OCI-LY1 (cell line): Measurements from ENCODE around the gene ITGAE.
A peak's percentile ranks its signal among the peaks of the same experiment; 100 is the strongest.

Experiments
- H2AFZ ChIP-seq: fragments of 200-600 bp; sonication (generic), shearing (Covaris generic); 2 replicates; pipeline ENCODE4 v1.6.0; 2014; ENCODE audit warnings: antibody characterized with exemption, mild to moderate bottlenecking, low read length
- H3F3A ChIP-seq: fragments of 200-600 bp; sonication (generic), shearing (Covaris generic); 2 replicates; pipeline ENCODE4 v1.6.0; 2014; ENCODE audit warnings: mild to moderate bottlenecking, antibody characterized with exemption, low read length, moderate library complexity; ENCODE audit not compliant: insufficient read depth
- H3K27ac ChIP-seq: fragments of 200-600 bp; sonication (generic); 2 replicates; pipeline ENCODE4 v1.5.1; 2014; ENCODE audit warnings: low read length, mixed run types, mild to moderate bottlenecking, low read depth; ENCODE audit not compliant: poor library complexity, severe bottlenecking
- H3K27me3 ChIP-seq: fragments of 200-600 bp; sonication (generic); 2 replicates; pipeline ENCODE4 v1.6.0; 2014; ENCODE audit warnings: antibody characterized with exemption, mild to moderate bottlenecking, low read length, moderate library complexity; ENCODE audit not compliant: insufficient read depth
- H3K36me3 ChIP-seq: fragments of 200-600 bp; sonication (generic); 2 replicates; pipeline ENCODE4 v1.6.1; 2014; ENCODE audit warnings: mild to moderate bottlenecking, antibody characterized with exemption, low read length, moderate library complexity, mixed read lengths; ENCODE audit not compliant: insufficient read depth
- H3K4me1 ChIP-seq: fragments of 200-600 bp; sonication (generic); 2 replicates; pipeline ENCODE4 v1.5.1; 2014; ENCODE audit warnings: mild to moderate bottlenecking, low read length, moderate library complexity; ENCODE audit not compliant: insufficient read depth, severe bottlenecking
- H3K4me2 ChIP-seq: fragments of 200-600 bp; sonication (generic), shearing (Covaris generic); 2 replicates; pipeline ENCODE4 v1.6.1; 2014; ENCODE audit warnings: low read length
- H3K4me3 ChIP-seq: fragments of 200-600 bp; sonication (generic); 2 replicates; pipeline ENCODE4 v1.5.1; 2014; ENCODE audit warnings: low read length, low read depth, mild to moderate bottlenecking, mixed read lengths; ENCODE audit not compliant: poor library complexity, severe bottlenecking
- H3K79me2 ChIP-seq: fragments of 200-600 bp; shearing (Covaris generic); 2 replicates; pipeline ENCODE4 v1.6.1; 2016; ENCODE audit warnings: mixed run types, low read length, mixed read lengths; ENCODE audit not compliant: insufficient read depth
- H3K9ac ChIP-seq: fragments of 200-600 bp; sonication (generic), shearing (Covaris generic); 2 replicates; pipeline ENCODE4 v1.6.1; 2014; ENCODE audit warnings: mild to moderate bottlenecking, low read length, mixed read lengths
- H3K9me2 ChIP-seq: fragments of 200-600 bp; sonication (generic), shearing (Covaris generic); 2 replicates; pipeline ENCODE4 v1.6.1; 2014; ENCODE audit warnings: low read depth, mild to moderate bottlenecking, low read length, mixed read lengths
- H3K9me3 ChIP-seq: fragments of 200-600 bp; shearing (Covaris generic); 2 replicates; pipeline ENCODE4 v1.6.1; 2014; ENCODE audit warnings: low read length, mixed read lengths
- H4K20me1 ChIP-seq: fragments of 200-600 bp; sonication (generic), shearing (Covaris generic); 2 replicates; pipeline ENCODE4 v1.6.0; 2016; ENCODE audit warnings: mild to moderate bottlenecking, low read length; ENCODE audit not compliant: insufficient read depth
- EZH2 ChIP-seq: fragments of 200-600 bp; sonication (generic), shearing (Covaris generic); IDR thresholded peaks from 2 replicates; pipeline ENCODE4 v1.8.0; 2017; ENCODE audit warnings: borderline replicate concordance, mixed run types, mild to moderate bottlenecking, antibody characterized with exemption, low read length, moderate library complexity, mixed read lengths
- TF ChIP-seq, protein P1 (sequence below): fragments of 200-600 bp; sonication (generic), shearing (Covaris generic); IDR thresholded peaks from 2 replicates; pipeline ENCODE4 v1.5.1; 2017; ENCODE audit warnings: mild to moderate bottlenecking, antibody characterized with exemption, low read length, moderate library complexity, mixed read lengths

The ITGAE gene

DNA sequence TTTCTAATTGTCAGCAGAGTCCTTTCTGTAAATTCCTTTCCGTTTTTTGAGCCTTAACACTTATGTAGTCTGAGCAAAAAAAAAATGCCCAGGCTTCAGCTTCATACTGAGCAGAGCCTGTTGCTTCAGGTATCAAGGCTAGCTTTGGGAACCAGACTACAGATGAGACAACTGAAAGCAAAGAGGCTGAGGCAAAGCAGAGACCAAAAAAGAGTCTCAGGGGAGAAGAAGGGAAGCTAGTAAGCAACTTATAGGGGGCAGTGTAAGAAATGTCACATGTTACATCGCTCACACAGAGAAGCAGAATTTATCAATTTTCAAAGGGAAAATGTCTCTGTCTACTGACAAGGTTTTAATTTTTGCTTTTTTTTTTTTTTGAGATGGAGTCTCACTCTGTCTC, 73.9 kb downstream of the ITGAE start:
- no peak for TF ChIP-seq EZH2
- TF ChIP-seq, protein P1, sequence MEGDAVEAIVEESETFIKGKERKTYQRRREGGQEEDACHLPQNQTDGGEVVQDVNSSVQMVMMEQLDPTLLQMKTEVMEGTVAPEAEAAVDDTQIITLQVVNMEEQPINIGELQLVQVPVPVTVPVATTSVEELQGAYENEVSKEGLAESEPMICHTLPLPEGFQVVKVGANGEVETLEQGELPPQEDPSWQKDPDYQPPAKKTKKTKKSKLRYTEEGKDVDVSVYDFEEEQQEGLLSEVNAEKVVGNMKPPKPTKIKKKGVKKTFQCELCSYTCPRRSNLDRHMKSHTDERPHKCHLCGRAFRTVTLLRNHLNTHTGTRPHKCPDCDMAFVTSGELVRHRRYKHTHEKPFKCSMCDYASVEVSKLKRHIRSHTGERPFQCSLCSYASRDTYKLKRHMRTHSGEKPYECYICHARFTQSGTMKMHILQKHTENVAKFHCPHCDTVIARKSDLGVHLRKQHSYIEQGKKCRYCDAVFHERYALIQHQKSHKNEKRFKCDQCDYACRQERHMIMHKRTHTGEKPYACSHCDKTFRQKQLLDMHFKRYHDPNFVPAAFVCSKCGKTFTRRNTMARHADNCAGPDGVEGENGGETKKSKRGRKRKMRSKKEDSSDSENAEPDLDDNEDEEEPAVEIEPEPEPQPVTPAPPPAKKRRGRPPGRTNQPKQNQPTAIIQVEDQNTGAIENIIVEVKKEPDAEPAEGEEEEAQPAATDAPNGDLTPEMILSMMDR = no peak
- H3K4me2 ChIP-seq = no peak overlapping the region
- H3K79me2 ChIP-seq = peaks cover 22% of the 10 kb centered on the region
- no peak overlapping the region for H2AFZ ChIP-seq
- H3K9me2 ChIP-seq = no peaks in the 10 kb centered on the region
- no peak overlapping the region for H3K9ac ChIP-seq
- H3K27ac ChIP-seq = no peak overlapping the region
- H3K9me3 ChIP-seq = no peaks in the 10 kb centered on the region
- H3K4me1 ChIP-seq = peaks cover 34% of the 10 kb centered on the region
- no peaks in the 10 kb centered on the region for H4K20me1 ChIP-seq
- H3K27me3 ChIP-seq = no peaks in the 10 kb centered on the region
- no peak overlapping the region for H3K4me3 ChIP-seq
- H3K36me3 ChIP-seq = peaks cover 26% of the 10 kb centered on the region
- H3F3A ChIP-seq = no peaks in the 10 kb centered on the region

- Histone ChIP-seq H3K4me1 (peaks cover 49% of the 10 kb centered on the region), H3K27ac (no peak overlapping the region), H3K9me2 (no peaks in the 10 kb centered on the region), H3K9me3 (no peaks in the 10 kb centered on the region), H3F3A (no peaks in the 10 kb centered on the region), H2AFZ (no peak overlapping the region), H3K4me3 (peak overlapping the region; percentile 95), H3K4me2 (peak overlapping the region; percentile 94), H3K9ac (peak overlapping the region; percentile 96), H3K79me2 (peaks cover 22% of the 10 kb centered on the region), H3K27me3 (no peaks in the 10 kb centered on the region), H3K36me3 (peaks cover 33% of the 10 kb centered on the region), H4K20me1 (no peaks in the 10 kb centered on the region)
- TF ChIP-seq EZH2 = no peak
- TF ChIP-seq, protein P1 = no peak
These were observed 76.5 kb downstream of the ITGAE start for GRCh38 chr17:3724378-3725077.

GRCh38 chr17:3723556-3724377, 77.2 kb downstream of the ITGAE start, which contains the start of gene HASPIN:
Gene HASPIN, plus strand, starts transcription at chr17:3723903. Its CDS starts 33 bp downstream, at chr17:3723936.
- Histone ChIP-seq H3K79me2 (peaks cover 22% of the 10 kb centered on the region), H2AFZ (peak within 1 kb of the TSS; percentile 36; the same call in 1 of the 2 replicates), H3K27me3 (no peaks in the 10 kb centered on the region), H3F3A (no peaks in the 10 kb centered on the region), H3K27ac (peak within 1 kb of the TSS; percentile 48), H3K4me2 (peak within 1 kb of the TSS; percentile 97), H3K36me3 (peaks cover 37% of the 10 kb centered on the region), H3K4me1 (peaks cover 49% of the 10 kb centered on the region), H3K4me3 (peak within 1 kb of the TSS; percentile 95), H3K9ac (peak within 1 kb of the TSS; percentile 96), H3K9me3 (no peaks in the 10 kb centered on the region), H4K20me1 (no peaks in the 10 kb centered on the region), H3K9me2 (no peaks in the 10 kb centered on the region)
- no peak for TF ChIP-seq EZH2
- TF ChIP-seq, protein P1 = no peak
